Right lobe of liver (tissue), 6 donors: ENCODE data around the gene NKX2-2. TPM values are rescaled to one million over a fixed set of nuclear protein-coding genes. Genes with fewer than 3 reads are reported as not detected.

Experiments used
- ATAC-seq, 4 donors: fragments of 200-7000 bp; cut with Tn5 transposase; one replicate each; pipeline ENCODE4 v1.9.1; 2020; ENCODE audit warnings: mild to moderate bottlenecking in 4 of 4, moderate library complexity in 4 of 4
- DNase-seq, 3 donors: peaks; one replicate each; pipeline ENCODE4 v3.0.0-alpha.2; 2020
- H3K27ac ChIP-seq, 3 donors: fragments of 200-600 bp; one replicate each; pipeline ENCODE4 v1.8.0; 2022
- H3K27me3 ChIP-seq, 2 donors: fragments of 200-600 bp; one replicate each; pipeline ENCODE4 v1.8.0; 2022
- H3K36me3 ChIP-seq, 4 donors: fragments of 200-600 bp; sonication (generic) in 1 of 4; one replicate each; pipeline versions ENCODE4 v1.5.1 to v1.8.0; 2017 to 2022; ENCODE audit warnings: control low read depth in 1 of 4
- H3K4me1 ChIP-seq, 4 donors: fragments of 200-600 bp; sonication (generic) in 1 of 4; one replicate each; pipeline versions ENCODE4 v1.5.1 to v1.8.0; 2017 to 2022; ENCODE audit warnings: control low read depth in 1 of 4
- H3K4me3 ChIP-seq, 3 donors: fragments of 200-600 bp; one replicate each; pipeline ENCODE4 v1.8.0; 2022
- H3K9me3 ChIP-seq, 4 donors: fragments of 200-600 bp; sonication (generic) in 1 of 4; one replicate each; pipeline versions ENCODE4 v1.5.1 to v1.8.0; 2017 to 2022; ENCODE audit warnings: control low read depth in 1 of 4
- CTCF ChIP-seq, 4 donors: fragments of 200-600 bp in 3 of 4; fragments of 450-650 bp in 1 of 4; IDR thresholded peaks; one replicate each; pipeline versions ENCODE4 v1.5.1 to v1.8.0; 2016 to 2022; ENCODE audit warnings: antibody characterized with exemption in 4 of 4, mild to moderate bottlenecking in 2 of 4
- POLR2A ChIP-seq: fragments of 450-650 bp; IDR thresholded peaks from one replicate; pipeline ENCODE4 v1.6.1; 2017; ENCODE audit warnings: antibody characterized with exemption, mild to moderate bottlenecking
- WGBS: methylation state at CpG from one replicate; pipeline ENCODE4 v1.1.6; 2018; ENCODE audit warnings: low coverage, low lambda C conversion rate; ENCODE audit not compliant: insufficient coverage; ENCODE audit errors: missing lambda C conversion rate; 5-methylcytosine and 5-hydroxymethylcytosine counted together
- intact Hi-C, 2 donors: fragments of 100-400 bp; cut with DNase I; formaldehyde crosslinking; loops; one replicate each; pipeline versions ENCODE4 v1.11.2 to v1.14.1; 2022
- total RNA-seq, 6 experiments: library from RNA; depleted of rRNA in 2 of 6; stranded (reverse); fragments of >200 nt in 2 of 6; fragmentation: NEBNext Ultra II Directional in 3 of 6; extraction: Animal tissue kit (Norgen Biotek cat#: 25700) in 3 of 6; gene quantifications; one replicate each; pipeline versions ENCODE4 v1.1.0 to v1.2.4, GENCODE V29; 2016 to 2023
- donor health status: DM: no; HTN: yes; CAD: no.
- donor health status: DM: no; HTN: no; CAD: no.
- donor health status: DM: no; HTN: no; CAD: no.
- donor health status: DM: no; HTN: yes; CAD: no.
- donor health status: DM: no; HTN: yes; CAD: no.

The NKX2-2 gene
- total RNA-seq, 6 experiments from 2014 or later: not detected

- Histone ChIP-seq H3K36me3 (no peaks in the 10 kb centered on the region), H3K27ac (no peak overlapping the region), H3K9me3 (no peaks in the 10 kb centered on the region), H3K4me1 (peaks cover 0 to 6% (median 2%) of the 10 kb centered on the region in 4 donors), H3K4me3 (no peak overlapping the region), H3K27me3 (no peaks in the 10 kb centered on the region)
- 51% methylated on average over 7 of the region's 7 CpGs for WGBS
- ATAC-seq: no peak
- DNase-seq: no peak
- intact Hi-C loops: loop anchor here (5.0 to 10.0 kb wide), 3 partner anchors 74 to 636 kb away; no protein-coding TSS in a partner anchor
- TF ChIP-seq POLR2A: no peak
- no peak for TF ChIP-seq CTCF (IDR thresholded peaks at IDR 0.05)
Observed at GRCh38 chr20:21500599-21500998, 13.3 kb downstream of the NKX2-2 start.

GRCh38 chr20:21499641-21500040, 14.2 kb downstream of the NKX2-2 start:
- no peak overlapping the region for H3K27ac ChIP-seq
- H3K27me3 ChIP-seq: no peaks in the 10 kb centered on the region
- no peaks in the 10 kb centered on the region for H3K9me3 ChIP-seq
- DNase-seq (no peak), ATAC-seq (no peak)
- intact Hi-C loops: loop anchor here (5.0 to 10.0 kb wide), 3 partner anchors 75 to 635 kb away; no protein-coding TSS in a partner anchor
- no peaks in the 10 kb centered on the region for H3K4me1 ChIP-seq
- WGBS: 56% methylated on average over 6 of the region's 7 CpGs
- no peaks in the 10 kb centered on the region for H3K36me3 ChIP-seq
- TF ChIP-seq POLR2A: no peak
- no peak for TF ChIP-seq CTCF (IDR thresholded peaks at IDR 0.05)
- no peak overlapping the region for H3K4me3 ChIP-seq

GRCh38 chr20:21498635-21499034, 15.2 kb downstream of the NKX2-2 start:
- 54% methylated on average over 3 of the region's 4 CpGs for WGBS
- Histone ChIP-seq H3K4me3 (no peak overlapping the region), H3K27ac (no peak overlapping the region), H3K9me3 (no peaks in the 10 kb centered on the region), H3K36me3 (no peaks in the 10 kb centered on the region), H3K27me3 (no peaks in the 10 kb centered on the region), H3K4me1 (no peaks in the 10 kb centered on the region)
- DNase-seq (no peak), ATAC-seq (no peak)
- intact Hi-C loops: no loop called here
- TF ChIP-seq POLR2A (no peak), CTCF (IDR thresholded peaks at IDR 0.05) (no peak)

- TF ChIP-seq CTCF (IDR thresholded peaks at IDR 0.05) (no peak), POLR2A (no peak)
- Histone ChIP-seq H3K36me3 (no peaks in the 10 kb centered on the region), H3K27ac (no peak overlapping the region), H3K4me3 (no peak overlapping the region), H3K27me3 (no peaks in the 10 kb centered on the region), H3K4me1 (no peaks in the 10 kb centered on the region), H3K9me3 (no peaks in the 10 kb centered on the region)
- intact Hi-C loops: no loop called here
- ATAC-seq: no peak
- DNase-seq: no peak
- WGBS: 52% methylated on average over 6 of the region's 6 CpGs
Observed at GRCh38 chr20:21498195-21498594, 15.7 kb downstream of the NKX2-2 start.

GRCh38 chr20:21496452-21496851, 17.4 kb downstream of the NKX2-2 start:
- Histone ChIP-seq H3K27ac (no peak overlapping the region), H3K4me1 (no peaks in the 10 kb centered on the region), H3K27me3 (no peaks in the 10 kb centered on the region), H3K36me3 (no peaks in the 10 kb centered on the region), H3K4me3 (no peak overlapping the region), H3K9me3 (no peaks in the 10 kb centered on the region)
- no peak for TF ChIP-seq CTCF (IDR thresholded peaks at IDR 0.05)
- TF ChIP-seq POLR2A: no peak
- intact Hi-C loops: no loop called here
- ATAC-seq (no peak), DNase-seq (no peak)
- 71% methylated on average over 5 of the region's 5 CpGs for WGBS
